G401.6 (cell line): ENCODE results near the gene PDE4B.
"Not testable (repeated sequence)": the region's sequence is repeated elsewhere in the genome, so short reads cannot be mapped to it uniquely, and the experiment has no call there.

Experiments used
- FAIRE-seq: peaks from 2 replicates; lab custom pipeline; 2012; peaks lifted over from hg19 to GRCh38; lab: Jason Lieb, UNC

Gene PDE4B

GRCh38 chr1:66396212-66396890 lies 603.7 kb downstream of the PDE4B start:
- no peak for FAIRE-seq

GRCh38 chr1:66397192-66397591 lies 604.5 kb downstream of the PDE4B start:
- FAIRE-seq, result no peak

- FAIRE-seq, result no peak
These were observed 607.3 kb downstream of the PDE4B start for GRCh38 chr1:66399888-66400529.

- no peak for FAIRE-seq
These were observed 608.0 kb downstream of the PDE4B start for GRCh38 chr1:66400660-66401059.

GRCh38 chr1:66401244-66401643 lies 608.5 kb downstream of the PDE4B start:
- FAIRE-seq, result no peak

- no peak for FAIRE-seq
These were observed 609.5 kb downstream of the PDE4B start for GRCh38 chr1:66402194-66402593.

- no peak for FAIRE-seq
These were observed 610.5 kb downstream of the PDE4B start for GRCh38 chr1:66403007-66403731.

GRCh38 chr1:66405061-66405460 lies 612.4 kb downstream of the PDE4B start:
- FAIRE-seq, result no peak

- not testable (repeated sequence) for FAIRE-seq
These were observed 618.8 kb downstream of the PDE4B start for GRCh38 chr1:66411449-66411848.

- no peak for FAIRE-seq
These were observed 620.0 kb downstream of the PDE4B start for GRCh38 chr1:66412704-66413103.

- FAIRE-seq, result no peak
These were observed 620.6 kb downstream of the PDE4B start for GRCh38 chr1:66413136-66413837.

- no peak for FAIRE-seq
These were observed 621.1 kb downstream of the PDE4B start for GRCh38 chr1:66413838-66414175.

GRCh38 chr1:66415281-66415680 lies 622.6 kb downstream of the PDE4B start:
- FAIRE-seq, result no peak

- no peak for FAIRE-seq
These were observed 623.2 kb downstream of the PDE4B start for GRCh38 chr1:66415866-66416265.

- no peak for FAIRE-seq
These were observed 623.6 kb downstream of the PDE4B start for GRCh38 chr1:66416295-66416694.

- FAIRE-seq, result no peak
These were observed 625.3 kb downstream of the PDE4B start for GRCh38 chr1:66418021-66418420.

GRCh38 chr1:66420171-66420570 lies 627.5 kb downstream of the PDE4B start:
- not testable (repeated sequence) for FAIRE-seq

- FAIRE-seq, result not testable (repeated sequence)
These were observed 628.2 kb downstream of the PDE4B start for GRCh38 chr1:66420906-66421305.

- FAIRE-seq, result no peak
These were observed 630.1 kb downstream of the PDE4B start for GRCh38 chr1:66422804-66423203.
